ENCODE measurements around the gene DNAH2.

GRCh38 chr17:7709031-7709430 is 8.5 kb upstream of the DNAH2 start:
- no peak for TF ChIP-seq CTCF (IDR thresholded peaks at IDR 0.05)
- no peak for TF ChIP-seq POLR2A (IDR thresholded peaks at IDR 0.05)
